GOT3 (cell line): Measurements from ENCODE around the gene KLF7.

ENCODE experiments used
- DNase-seq: peaks from one replicate; lab custom pipeline; 2025; ENCODE audit warnings: mixed read lengths; lab: John Stamatoyannopoulos, UW

The KLF7 gene

GRCh38 chr2:207149249-207150213 lies 16.2 kb downstream of the KLF7 start:
- DNase-seq = no peak

GRCh38 chr2:207148020-207148419 lies 17.7 kb downstream of the KLF7 start:
- DNase-seq = no peak

- no peak for DNase-seq
Observed at GRCh38 chr2:207144173-207144785, 21.5 kb downstream of the KLF7 start.

- DNase-seq = no peak
Observed at GRCh38 chr2:207143215-207144172, 22.3 kb downstream of the KLF7 start.

GRCh38 chr2:207142461-207142860 lies 23.3 kb downstream of the KLF7 start:
- DNase-seq = no peak

GRCh38 chr2:207141386-207141785 lies 24.4 kb downstream of the KLF7 start:
- DNase-seq = no peak

- no peak for DNase-seq
Observed at GRCh38 chr2:207140265-207140664, 25.5 kb downstream of the KLF7 start.

- DNase-seq = no peak
Observed at GRCh38 chr2:207139552-207139951, 26.2 kb downstream of the KLF7 start.

- DNase-seq = no peak
Observed at GRCh38 chr2:207138627-207139297, 27.0 kb downstream of the KLF7 start.

- no peak for DNase-seq
Observed at GRCh38 chr2:207137596-207138337, 28.0 kb downstream of the KLF7 start.

- DNase-seq = no peak
Observed at GRCh38 chr2:207136874-207137273, 28.9 kb downstream of the KLF7 start.

GRCh38 chr2:207135801-207136457 lies 29.8 kb downstream of the KLF7 start:
- no peak for DNase-seq

GRCh38 chr2:207135340-207135739 lies 30.4 kb downstream of the KLF7 start:
- no peak for DNase-seq

GRCh38 chr2:207133820-207134519 lies 31.8 kb downstream of the KLF7 start:
- no peak for DNase-seq

- no peak for DNase-seq
Observed at GRCh38 chr2:207133458-207133819, 32.3 kb downstream of the KLF7 start.

GRCh38 chr2:207132019-207132418 lies 33.7 kb downstream of the KLF7 start:
- no peak for DNase-seq

- DNase-seq = no peak
Observed at GRCh38 chr2:207131594-207131993, 34.2 kb downstream of the KLF7 start.

- no peak for DNase-seq
Observed at GRCh38 chr2:207130958-207131521, 34.7 kb downstream of the KLF7 start.

- DNase-seq = no peak
Observed at GRCh38 chr2:207129821-207130220, 35.9 kb downstream of the KLF7 start.
